GM12878 (cell line): ENCODE measurements around the gene FSTL4. TPM values are rescaled to one million over a fixed set of nuclear protein-coding genes. Genes with fewer than 3 reads are reported as not detected.

Source experiments
- ATAC-seq: fragments of 200-7000 bp; cut with Tn5 transposase; 3 replicates; pipeline ENCODE4 v1.9.1; 2020; ENCODE audit warnings: mild to moderate bottlenecking, moderate library complexity
- BruUV-seq: library from RNA; stranded (reverse); fragments of 400-500 nt; replicated peaks from 2 replicates; lab custom pipeline; 2021; lab: Mats Ljungman, UMichigan
- CTCF ChIA-PET: fragments of 300-600 bp; sonication (Branson Sonifier 250); formaldehyde crosslinking; extraction: SDS; loops from one replicate; lab custom pipeline; 2021; ENCODE audit warnings: inconsistent platforms; lab: Yijun Ruan, JAX
- POLR2A ChIA-PET: fragments of 350-600 bp; formaldehyde crosslinking; extraction: SDS; loops from one replicate; lab custom pipeline; 2021; ENCODE audit warnings: inconsistent platforms; lab: Charles Lee
- RAD21 ChIA-PET: fragments of 300-600 bp; sonication (Branson Sonifier 250); formaldehyde crosslinking; loops from one replicate; lab custom pipeline; 2023; ENCODE audit warnings: antibody characterized with exemption; ENCODE audit not compliant: unreplicated experiment; lab: Charles Lee
- SMC1A ChIA-PET: fragments of 300-600 bp; sonication (Branson Sonifier 250); formaldehyde crosslinking; loops from one replicate; lab custom pipeline; 2023; ENCODE audit not compliant: unreplicated experiment, uncharacterized antibody; lab: Charles Lee
- DNase-seq: peaks from one replicate; pipeline ENCODE4 v3.0.0-alpha.2; 2011; ENCODE audit warnings: low read depth, low spot score
- FAIRE-seq: peaks from 3 replicates; lab custom pipeline; 2011; peaks lifted over from hg19 to GRCh38; lab: Jason Lieb, UNC
- H2AFZ ChIP-seq: 2 replicates; pipeline ENCODE4 v1.6.0; 2011; ENCODE audit warnings: low read depth, low read length, control low read depth; ENCODE audit not compliant: control insufficient read depth
- H3K27ac ChIP-seq: 2 replicates; pipeline ENCODE4 v1.5.1; 2011; ENCODE audit warnings: control low read depth; ENCODE audit not compliant: control insufficient read depth, insufficient read depth
- H3K27me3 ChIP-seq, 2 experiments: replicated peaks in 1 of 2; 2 replicates each; pipeline versions ENCODE4 v1.6.0 to v1.6.1; 2011; ENCODE audit warnings: low read length in 1 of 2; ENCODE audit not compliant: control insufficient read depth in 2 of 2, insufficient read depth in 2 of 2
- H3K36me3 ChIP-seq, 2 experiments: 2 replicates each; pipeline ENCODE4 v1.5.1; 2011; ENCODE audit warnings: low read length in 1 of 2; ENCODE audit not compliant: control insufficient read depth in 2 of 2, insufficient read depth in 2 of 2
- H3K4me1 ChIP-seq: 2 replicates; pipeline ENCODE4 v1.6.1; 2011; ENCODE audit warnings: mild to moderate bottlenecking, low read length, moderate library complexity, mixed read lengths; ENCODE audit not compliant: control insufficient read depth, insufficient read depth
- H3K4me2 ChIP-seq: 2 replicates; pipeline ENCODE4 v1.6.0; 2011; ENCODE audit warnings: control low read depth; ENCODE audit not compliant: control insufficient read depth, insufficient read depth
- H3K4me3 ChIP-seq: fragments of 200-600 bp; sonication (generic); 2 replicates; pipeline ENCODE4 v1.5.1; 2016
- H3K79me2 ChIP-seq: 2 replicates; pipeline ENCODE4 v1.6.0; 2011; ENCODE audit warnings: low read length; ENCODE audit not compliant: control insufficient read depth, insufficient read depth
- H3K9ac ChIP-seq: 2 replicates; pipeline ENCODE4 v1.8.0; 2011; ENCODE audit warnings: low read length, control low read depth, mixed read lengths; ENCODE audit not compliant: control insufficient read depth, insufficient read depth
- H3K9me3 ChIP-seq: replicated peaks from 3 replicates; pipeline ENCODE4 v1.5.1; 2011; ENCODE audit warnings: mild to moderate bottlenecking, low read length; ENCODE audit not compliant: control insufficient read depth, insufficient read depth
- H4K20me1 ChIP-seq: 2 replicates; pipeline ENCODE4 v1.6.0; 2011; ENCODE audit not compliant: control insufficient read depth, insufficient read depth
- NFYA ChIP-seq: IDR thresholded peaks from 2 replicates; pipeline ENCODE4 v1.6.1; 2011; ENCODE audit warnings: low read depth, mild to moderate bottlenecking, low read length, improper control_type of control experiment, borderline replicate concordance
- PAX5 ChIP-seq: IDR thresholded peaks from 2 replicates; pipeline ENCODE4 v1.6.1; 2011; ENCODE audit warnings: low read depth, low read length, borderline replicate concordance
- PAX8 ChIP-seq: fragments of 450-650 bp; IDR thresholded peaks from 2 replicates; pipeline ENCODE4 v1.6.1; 2017; ENCODE audit warnings: mild to moderate bottlenecking, moderate library complexity
- SPI1 ChIP-seq: IDR thresholded peaks from 2 replicates; pipeline ENCODE4 v1.6.1; 2011; ENCODE audit warnings: low read depth, mild to moderate bottlenecking, low read length, moderate library complexity, borderline replicate concordance; ENCODE audit not compliant: insufficient read depth
- WRNIP1 ChIP-seq: IDR thresholded peaks from 2 replicates; pipeline ENCODE4 v1.6.1; 2011; ENCODE audit warnings: low read depth, low read length, improper control_type of control experiment, borderline replicate concordance
- WGBS: methylation state at CpG from one replicate; pipeline ENCODE4 v1.1.6; 2016; ENCODE audit warnings: low lambda C conversion rate; ENCODE audit not compliant: insufficient replicate concordance, insufficient coverage; ENCODE audit errors: missing lambda C conversion rate; 5-methylcytosine and 5-hydroxymethylcytosine counted together
- in situ Hi-C: fragments of 300-500 bp; cut with MboI; formaldehyde crosslinking; loops from 9 replicates; pipeline ENCODE4 v1.14.3; 2018; ENCODE audit warnings: mixed read lengths
- intact Hi-C: fragments of 100-400 bp; cut with micrococcal nuclease; formaldehyde crosslinking; loops from one replicate; pipeline ENCODE4 v1.14.2; 2022; ENCODE audit not compliant: unreplicated experiment
- polyA plus RNA-seq, 11 experiments: library from polyadenylated mRNA; depleted of rRNA in 4 of 11; unstranded in 6 of 11; stranded (reverse) in 5 of 11; fragments of >200 nt; fragmentation: Nextera tagmentation in 4 of 11; fragmentation: Illumina TruSeq in 1 of 11; extraction: Ambion mirVana in 4 of 11; extraction: Trizol in 1 of 11; gene quantifications; 1 replicate in 1 of 11; 2 replicates in 10 of 11; pipeline versions ENCODE4 v1.2.1 to v1.2.3, GENCODE V29; 2011 to 2016; ENCODE audit warnings: inconsistent platforms in 2 of 11, missing spikeins in 2 of 11, low read depth in 1 of 11
- total RNA-seq, 4 experiments: library from RNA; depleted of rRNA in 3 of 4; stranded (reverse); fragments of >200 nt in 3 of 4; fragmentation: Illumina TruSeq in 1 of 4; extraction: Trizol in 1 of 4; gene quantifications; 2 replicates each; pipeline versions ENCODE4 v1.2.1 to v1.2.3, GENCODE V29; 2013 to 2021
- TF ChIP-seq, protein P1 (sequence below): fragments of 450-650 bp; IDR thresholded peaks from 2 replicates; pipeline ENCODE4 v1.6.1; 2017; ENCODE audit warnings: mild to moderate bottlenecking, moderate library complexity
- TF ChIP-seq, protein P2 (sequence below): fragments of 450-650 bp; IDR thresholded peaks from 2 replicates; pipeline ENCODE4 v1.6.1; 2017; ENCODE audit warnings: mild to moderate bottlenecking, moderate library complexity
- TF ChIP-seq, protein P3 (sequence below): fragments of 450-650 bp; IDR thresholded peaks from 2 replicates; pipeline ENCODE4 v1.6.1; 2017; ENCODE audit warnings: borderline replicate concordance
- TF ChIP-seq, protein P4 (sequence below): fragments of 150-350 bp; IDR thresholded peaks from 2 replicates; pipeline ENCODE4 v1.6.1; 2016; ENCODE audit warnings: low read depth, low read length

The FSTL4 gene
- total and polyA plus RNA-seq, 10 of the 15 experiments (the other 5 are each of a cell fraction or from before 2014, with no cell fraction given) = 0.01 to 0.79 (median 0.21) TPM; not detected in 6

DNA sequence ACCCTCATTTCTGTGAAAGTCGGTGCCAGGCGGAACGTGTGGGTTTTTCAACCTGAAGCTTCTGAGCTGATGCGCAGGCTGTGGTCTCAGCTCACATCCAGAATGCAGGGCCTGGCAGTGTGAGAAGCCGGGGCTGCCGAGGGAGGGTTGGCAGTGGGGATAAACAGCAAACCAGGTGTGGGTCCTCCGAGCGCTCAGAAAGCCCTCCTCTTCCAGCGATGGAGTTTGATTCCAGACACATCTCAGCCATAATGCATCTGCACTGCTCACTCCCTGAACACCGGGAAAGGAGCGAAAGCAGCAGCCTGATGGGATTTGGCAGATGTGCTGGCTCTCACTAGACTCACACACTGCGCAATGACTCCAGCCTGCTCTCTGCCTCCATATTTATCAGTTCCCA is 280.4 kb downstream of the FSTL4 start:
- Histone ChIP-seq H3K36me3 (no peaks in the 10 kb centered on the region), H3K9ac (no peak overlapping the region), H3K27ac (no peak overlapping the region), H4K20me1 (no peaks in the 10 kb centered on the region)
- CTCF ChIA-PET = no interaction called here
- intact Hi-C loops (no loop called here), in situ Hi-C loops (no loop called here)
- WGBS = 64% methylated on average over 12 of the region's 12 CpGs
- TF ChIP-seq, protein P1, sequence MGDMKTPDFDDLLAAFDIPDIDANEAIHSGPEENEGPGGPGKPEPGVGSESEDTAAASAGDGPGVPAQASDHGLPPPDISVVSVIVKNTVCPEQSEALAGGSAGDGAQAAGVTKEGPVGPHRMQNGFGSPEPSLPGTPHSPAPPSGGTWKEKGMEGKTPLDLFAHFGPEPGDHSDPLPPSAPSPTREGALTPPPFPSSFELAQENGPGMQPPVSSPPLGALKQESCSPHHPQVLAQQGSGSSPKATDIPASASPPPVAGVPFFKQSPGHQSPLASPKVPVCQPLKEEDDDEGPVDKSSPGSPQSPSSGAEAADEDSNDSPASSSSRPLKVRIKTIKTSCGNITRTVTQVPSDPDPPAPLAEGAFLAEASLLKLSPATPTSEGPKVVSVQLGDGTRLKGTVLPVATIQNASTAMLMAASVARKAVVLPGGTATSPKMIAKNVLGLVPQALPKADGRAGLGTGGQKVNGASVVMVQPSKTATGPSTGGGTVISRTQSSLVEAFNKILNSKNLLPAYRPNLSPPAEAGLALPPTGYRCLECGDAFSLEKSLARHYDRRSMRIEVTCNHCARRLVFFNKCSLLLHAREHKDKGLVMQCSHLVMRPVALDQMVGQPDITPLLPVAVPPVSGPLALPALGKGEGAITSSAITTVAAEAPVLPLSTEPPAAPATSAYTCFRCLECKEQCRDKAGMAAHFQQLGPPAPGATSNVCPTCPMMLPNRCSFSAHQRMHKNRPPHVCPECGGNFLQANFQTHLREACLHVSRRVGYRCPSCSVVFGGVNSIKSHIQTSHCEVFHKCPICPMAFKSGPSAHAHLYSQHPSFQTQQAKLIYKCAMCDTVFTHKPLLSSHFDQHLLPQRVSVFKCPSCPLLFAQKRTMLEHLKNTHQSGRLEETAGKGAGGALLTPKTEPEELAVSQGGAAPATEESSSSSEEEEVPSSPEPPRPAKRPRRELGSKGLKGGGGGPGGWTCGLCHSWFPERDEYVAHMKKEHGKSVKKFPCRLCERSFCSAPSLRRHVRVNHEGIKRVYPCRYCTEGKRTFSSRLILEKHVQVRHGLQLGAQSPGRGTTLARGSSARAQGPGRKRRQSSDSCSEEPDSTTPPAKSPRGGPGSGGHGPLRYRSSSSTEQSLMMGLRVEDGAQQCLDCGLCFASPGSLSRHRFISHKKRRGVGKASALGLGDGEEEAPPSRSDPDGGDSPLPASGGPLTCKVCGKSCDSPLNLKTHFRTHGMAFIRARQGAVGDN = no peak
- TF ChIP-seq WRNIP1 = no peak
- TF ChIP-seq, protein P2, sequence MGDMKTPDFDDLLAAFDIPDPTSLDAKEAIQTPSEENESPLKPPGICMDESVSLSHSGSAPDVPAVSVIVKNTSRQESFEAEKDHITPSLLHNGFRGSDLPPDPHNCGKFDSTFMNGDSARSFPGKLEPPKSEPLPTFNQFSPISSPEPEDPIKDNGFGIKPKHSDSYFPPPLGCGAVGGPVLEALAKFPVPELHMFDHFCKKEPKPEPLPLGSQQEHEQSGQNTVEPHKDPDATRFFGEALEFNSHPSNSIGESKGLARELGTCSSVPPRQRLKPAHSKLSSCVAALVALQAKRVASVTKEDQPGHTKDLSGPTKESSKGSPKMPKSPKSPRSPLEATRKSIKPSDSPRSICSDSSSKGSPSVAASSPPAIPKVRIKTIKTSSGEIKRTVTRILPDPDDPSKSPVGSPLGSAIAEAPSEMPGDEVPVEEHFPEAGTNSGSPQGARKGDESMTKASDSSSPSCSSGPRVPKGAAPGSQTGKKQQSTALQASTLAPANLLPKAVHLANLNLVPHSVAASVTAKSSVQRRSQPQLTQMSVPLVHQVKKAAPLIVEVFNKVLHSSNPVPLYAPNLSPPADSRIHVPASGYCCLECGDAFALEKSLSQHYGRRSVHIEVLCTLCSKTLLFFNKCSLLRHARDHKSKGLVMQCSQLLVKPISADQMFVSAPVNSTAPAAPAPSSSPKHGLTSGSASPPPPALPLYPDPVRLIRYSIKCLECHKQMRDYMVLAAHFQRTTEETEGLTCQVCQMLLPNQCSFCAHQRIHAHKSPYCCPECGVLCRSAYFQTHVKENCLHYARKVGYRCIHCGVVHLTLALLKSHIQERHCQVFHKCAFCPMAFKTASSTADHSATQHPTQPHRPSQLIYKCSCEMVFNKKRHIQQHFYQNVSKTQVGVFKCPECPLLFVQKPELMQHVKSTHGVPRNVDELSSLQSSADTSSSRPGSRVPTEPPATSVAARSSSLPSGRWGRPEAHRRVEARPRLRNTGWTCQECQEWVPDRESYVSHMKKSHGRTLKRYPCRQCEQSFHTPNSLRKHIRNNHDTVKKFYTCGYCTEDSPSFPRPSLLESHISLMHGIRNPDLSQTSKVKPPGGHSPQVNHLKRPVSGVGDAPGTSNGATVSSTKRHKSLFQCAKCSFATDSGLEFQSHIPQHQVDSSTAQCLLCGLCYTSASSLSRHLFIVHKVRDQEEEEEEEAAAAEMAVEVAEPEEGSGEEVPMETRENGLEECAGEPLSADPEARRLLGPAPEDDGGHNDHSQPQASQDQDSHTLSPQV = no peak
- TF ChIP-seq SPI1 = no peak
- no peak for TF ChIP-seq PAX8
- TF ChIP-seq, protein P3, sequence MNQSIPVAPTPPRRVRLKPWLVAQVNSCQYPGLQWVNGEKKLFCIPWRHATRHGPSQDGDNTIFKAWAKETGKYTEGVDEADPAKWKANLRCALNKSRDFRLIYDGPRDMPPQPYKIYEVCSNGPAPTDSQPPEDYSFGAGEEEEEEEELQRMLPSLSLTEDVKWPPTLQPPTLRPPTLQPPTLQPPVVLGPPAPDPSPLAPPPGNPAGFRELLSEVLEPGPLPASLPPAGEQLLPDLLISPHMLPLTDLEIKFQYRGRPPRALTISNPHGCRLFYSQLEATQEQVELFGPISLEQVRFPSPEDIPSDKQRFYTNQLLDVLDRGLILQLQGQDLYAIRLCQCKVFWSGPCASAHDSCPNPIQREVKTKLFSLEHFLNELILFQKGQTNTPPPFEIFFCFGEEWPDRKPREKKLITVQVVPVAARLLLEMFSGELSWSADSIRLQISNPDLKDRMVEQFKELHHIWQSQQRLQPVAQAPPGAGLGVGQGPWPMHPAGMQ = no peak
- TF ChIP-seq, protein P4, sequence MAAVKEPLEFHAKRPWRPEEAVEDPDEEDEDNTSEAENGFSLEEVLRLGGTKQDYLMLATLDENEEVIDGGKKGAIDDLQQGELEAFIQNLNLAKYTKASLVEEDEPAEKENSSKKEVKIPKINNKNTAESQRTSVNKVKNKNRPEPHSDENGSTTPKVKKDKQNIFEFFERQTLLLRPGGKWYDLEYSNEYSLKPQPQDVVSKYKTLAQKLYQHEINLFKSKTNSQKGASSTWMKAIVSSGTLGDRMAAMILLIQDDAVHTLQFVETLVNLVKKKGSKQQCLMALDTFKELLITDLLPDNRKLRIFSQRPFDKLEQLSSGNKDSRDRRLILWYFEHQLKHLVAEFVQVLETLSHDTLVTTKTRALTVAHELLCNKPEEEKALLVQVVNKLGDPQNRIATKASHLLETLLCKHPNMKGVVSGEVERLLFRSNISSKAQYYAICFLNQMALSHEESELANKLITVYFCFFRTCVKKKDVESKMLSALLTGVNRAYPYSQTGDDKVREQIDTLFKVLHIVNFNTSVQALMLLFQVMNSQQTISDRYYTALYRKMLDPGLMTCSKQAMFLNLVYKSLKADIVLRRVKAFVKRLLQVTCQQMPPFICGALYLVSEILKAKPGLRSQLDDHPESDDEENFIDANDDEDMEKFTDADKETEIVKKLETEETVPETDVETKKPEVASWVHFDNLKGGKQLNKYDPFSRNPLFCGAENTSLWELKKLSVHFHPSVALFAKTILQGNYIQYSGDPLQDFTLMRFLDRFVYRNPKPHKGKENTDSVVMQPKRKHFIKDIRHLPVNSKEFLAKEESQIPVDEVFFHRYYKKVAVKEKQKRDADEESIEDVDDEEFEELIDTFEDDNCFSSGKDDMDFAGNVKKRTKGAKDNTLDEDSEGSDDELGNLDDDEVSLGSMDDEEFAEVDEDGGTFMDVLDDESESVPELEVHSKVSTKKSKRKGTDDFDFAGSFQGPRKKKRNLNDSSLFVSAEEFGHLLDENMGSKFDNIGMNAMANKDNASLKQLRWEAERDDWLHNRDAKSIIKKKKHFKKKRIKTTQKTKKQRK = no peak
- TF ChIP-seq PAX5 = no peak
- no peak for TF ChIP-seq NFYA
- TF ChIP-seq, all 136 proteins: peak for 0
- Histone ChIP-seq H3K4me1 (no peaks in the 10 kb centered on the region), H3K27me3 (no peaks in the 10 kb centered on the region), H3K4me2 (no peak overlapping the region), H3K79me2 (no peaks in the 10 kb centered on the region), H3K9me3 (no peaks in the 10 kb centered on the region), H2AFZ (no peak overlapping the region), H3K4me3 (no peak overlapping the region)
- BruUV-seq = no TSS peak
- POLR2A ChIA-PET = no interaction called here
- no peak for DNase-seq
- no peak for FAIRE-seq
- RAD21 ChIA-PET = no interaction called here
- ATAC-seq = no peak
- SMC1A ChIA-PET = interaction anchor here (0.8 to 1.8 kb wide), 2 partner anchors 28 to 109 kb away, joined by 3 to 4 read pairs; no protein-coding TSS in a partner anchor
